ENCODE measurements around the gene TSGA10IP.
"Not testable (repeated sequence)": the region's sequence is repeated elsewhere in the genome, so short reads cannot be mapped to it uniquely, and the experiment has no call there.

TSGA10IP gene

GRCh38 chr11:65947603-65948125 lies 2.4 kb downstream of the TSGA10IP start:
- no peak for DNase-seq

- not testable (repeated sequence) for DNase-seq
Measured at GRCh38 chr11:65950711-65951110, 5.4 kb downstream of the TSGA10IP start.

DNA sequence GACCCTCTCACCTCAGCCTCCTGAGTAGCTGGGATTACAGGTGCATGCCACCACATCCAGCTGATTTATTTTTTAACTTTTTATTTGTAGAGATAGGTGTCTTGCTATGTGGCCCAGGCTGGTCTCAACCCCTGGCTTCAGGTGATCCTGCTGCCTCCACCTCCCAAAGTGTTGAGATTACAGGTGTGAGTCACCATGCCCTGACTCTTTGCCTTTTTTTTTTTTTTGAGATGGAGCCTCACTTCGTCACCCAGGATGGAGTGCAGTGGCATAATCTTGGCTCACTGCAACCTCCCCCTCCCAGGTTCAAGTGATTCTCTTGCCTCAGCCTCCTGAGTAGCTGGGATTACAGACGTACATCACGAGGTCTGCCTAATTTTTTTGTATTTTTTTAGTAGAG lies 6.4 kb downstream of the TSGA10IP start:
- not testable (repeated sequence) for DNase-seq

GRCh38 chr11:65952052-65952521 lies 6.8 kb downstream of the TSGA10IP start:
- no peak for DNase-seq

DNA sequence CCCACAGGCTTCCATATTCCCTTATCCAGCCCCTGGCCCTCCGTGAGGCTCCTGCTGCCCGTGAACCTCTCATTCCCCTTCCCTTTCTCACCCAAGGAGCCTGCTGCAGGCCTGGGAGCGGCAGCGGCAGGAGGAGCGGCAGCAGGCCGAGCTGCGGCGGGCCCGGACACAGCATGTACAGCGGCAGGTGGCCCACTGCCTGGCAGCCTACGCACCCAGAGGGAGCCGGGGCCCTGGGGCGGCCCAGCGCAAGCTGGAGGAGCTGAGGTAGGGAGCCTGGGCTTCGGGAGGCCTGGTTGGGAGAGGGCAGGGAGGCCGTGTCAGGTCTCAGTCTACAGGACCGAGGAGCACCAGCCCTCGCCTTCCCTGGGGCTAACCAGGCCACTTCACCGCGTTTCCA lies 8.2 kb downstream of the TSGA10IP start:
- no peak for DNase-seq

DNA sequence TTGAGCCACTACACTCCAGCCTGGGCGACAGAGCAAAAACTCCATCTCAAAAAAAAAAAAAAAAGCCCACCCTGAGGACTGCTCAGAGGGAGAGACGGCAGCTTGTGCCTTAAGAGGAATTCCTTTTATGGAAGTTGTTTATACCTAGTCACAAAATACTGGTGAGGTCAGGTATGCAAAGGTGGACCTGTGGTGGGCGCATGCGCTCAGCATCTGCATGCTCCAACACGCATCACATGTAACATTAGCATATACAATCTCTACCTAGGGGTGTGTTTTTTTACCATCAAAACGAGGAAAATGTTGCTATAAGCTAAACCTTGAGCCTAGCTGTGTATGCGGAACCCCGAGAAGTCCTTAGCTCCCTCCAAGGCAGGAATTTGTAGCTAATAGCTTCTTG lies 9.5 kb downstream of the TSGA10IP start:
- DNase-seq: no peak

DNA sequence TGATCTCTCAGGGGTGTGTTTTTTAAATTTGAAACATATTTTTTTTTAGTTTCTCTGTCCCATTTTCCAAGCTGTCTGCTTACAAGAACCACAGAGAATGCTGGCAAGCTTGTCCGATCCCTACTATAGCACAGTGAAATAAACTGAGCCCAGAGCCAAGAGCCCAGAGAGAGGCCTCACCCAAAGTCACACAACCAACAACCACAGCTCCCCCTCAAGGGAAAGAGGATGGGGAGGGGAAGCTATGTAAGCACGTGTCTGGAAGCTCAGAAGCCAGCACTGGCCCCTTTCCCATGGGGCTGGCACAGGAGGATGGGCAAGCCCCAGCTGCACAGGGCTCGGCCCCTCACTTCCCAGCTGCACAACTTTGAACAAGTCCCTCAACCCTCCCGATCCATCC lies 13.0 kb downstream of the TSGA10IP start:
- no peak for DNase-seq

- DNase-seq: no peak
Measured at GRCh38 chr11:65958774-65959420, 13.6 kb downstream of the TSGA10IP start.

GRCh38 chr11:65960824-65961266 lies 15.6 kb downstream of the TSGA10IP start:
- no peak for DNase-seq

DNA sequence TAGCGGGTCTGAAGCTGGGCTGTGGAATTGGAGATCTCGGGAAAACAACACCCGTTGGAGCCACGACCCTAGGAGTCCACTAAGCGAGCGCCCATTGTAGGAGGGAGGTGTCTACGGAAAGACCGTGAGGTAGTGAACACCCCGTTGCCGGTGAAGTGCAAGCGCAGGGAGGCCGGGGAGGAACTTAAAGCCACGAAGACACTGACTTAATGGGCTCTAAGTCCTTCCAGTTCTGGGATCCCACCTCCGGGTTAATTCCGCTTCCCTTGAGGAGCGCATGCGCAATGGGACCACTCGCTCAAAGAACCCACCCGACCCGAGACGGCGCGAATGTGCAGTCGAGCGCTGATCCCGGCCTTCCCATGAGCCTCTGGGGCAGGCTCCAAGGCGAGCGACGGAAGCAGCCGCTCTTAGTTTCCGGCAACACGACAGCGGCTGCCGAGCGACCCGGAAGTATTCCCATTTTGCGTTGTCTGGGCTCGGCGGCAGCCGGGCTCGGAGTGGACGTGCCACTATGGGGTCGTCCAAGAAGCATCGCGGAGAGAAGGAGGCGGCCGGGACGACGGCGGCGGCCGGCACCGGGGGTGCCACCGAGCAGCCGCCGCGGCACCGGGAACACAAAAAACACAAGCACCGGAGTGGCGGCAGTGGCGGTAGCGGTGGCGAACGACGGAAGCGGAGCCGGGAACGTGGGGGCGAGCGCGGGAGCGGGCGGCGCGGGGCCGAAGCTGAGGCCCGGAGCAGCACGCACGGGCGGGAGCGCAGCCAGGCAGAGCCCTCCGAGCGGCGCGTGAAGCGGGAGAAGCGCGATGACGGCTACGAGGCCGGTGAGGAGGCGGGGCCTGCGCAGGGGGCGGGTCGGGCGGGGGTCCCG lies 16.2 kb downstream of the TSGA10IP start, which contains the start of gene SART1:
Gene SART1, plus strand, starts transcription at position 468 of the 874 bp plus-strand sequence. Its CDS starts 47 bp downstream, at position 515.
- DNase-seq: peak; percentile 98

- no peak for DNase-seq
Measured at GRCh38 chr11:65962141-65962564, 16.9 kb downstream of the TSGA10IP start.

GRCh38 chr11:65964906-65965305 lies 19.6 kb downstream of the TSGA10IP start:
- DNase-seq: no peak

DNA sequence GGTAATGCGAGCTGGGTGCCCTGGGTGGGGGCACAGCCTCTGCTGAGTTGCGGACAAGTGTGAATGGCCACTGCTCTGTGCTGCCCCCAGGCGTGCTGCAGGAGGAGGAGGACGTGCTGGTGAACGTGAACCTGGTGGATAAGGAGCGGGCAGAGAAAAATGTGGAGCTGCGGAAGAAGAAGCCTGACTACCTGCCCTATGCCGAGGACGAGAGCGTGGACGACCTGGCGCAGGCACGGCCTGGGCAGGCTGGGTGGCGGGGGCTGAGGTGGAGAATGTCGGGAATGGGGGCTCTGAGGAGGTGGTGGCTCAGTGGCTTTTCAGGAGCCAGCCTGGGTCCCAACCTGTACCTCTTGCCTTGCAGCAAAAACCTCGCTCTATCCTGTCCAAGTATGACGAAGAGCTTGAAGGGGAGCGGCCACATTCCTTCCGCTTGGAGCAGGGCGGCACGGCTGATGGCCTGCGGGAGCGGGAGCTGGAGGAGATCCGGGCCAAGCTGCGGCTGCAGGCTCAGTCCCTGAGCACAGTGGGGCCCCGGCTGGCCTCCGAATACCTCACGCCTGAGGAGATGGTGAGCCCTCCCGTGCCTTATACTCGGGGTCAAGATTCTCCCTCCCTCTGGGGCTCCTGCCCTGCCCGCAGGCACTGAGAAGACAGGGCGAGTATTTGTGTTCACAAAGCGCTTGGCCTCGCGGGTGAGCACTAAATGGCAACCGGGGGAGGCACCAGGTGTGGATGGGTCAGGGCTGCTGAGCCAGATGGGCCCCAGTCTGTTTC lies 20.9 kb downstream of the TSGA10IP start:
- DNase-seq: no peak

- no peak for DNase-seq
Measured at GRCh38 chr11:65967329-65967934, 22.2 kb downstream of the TSGA10IP start.

DNA sequence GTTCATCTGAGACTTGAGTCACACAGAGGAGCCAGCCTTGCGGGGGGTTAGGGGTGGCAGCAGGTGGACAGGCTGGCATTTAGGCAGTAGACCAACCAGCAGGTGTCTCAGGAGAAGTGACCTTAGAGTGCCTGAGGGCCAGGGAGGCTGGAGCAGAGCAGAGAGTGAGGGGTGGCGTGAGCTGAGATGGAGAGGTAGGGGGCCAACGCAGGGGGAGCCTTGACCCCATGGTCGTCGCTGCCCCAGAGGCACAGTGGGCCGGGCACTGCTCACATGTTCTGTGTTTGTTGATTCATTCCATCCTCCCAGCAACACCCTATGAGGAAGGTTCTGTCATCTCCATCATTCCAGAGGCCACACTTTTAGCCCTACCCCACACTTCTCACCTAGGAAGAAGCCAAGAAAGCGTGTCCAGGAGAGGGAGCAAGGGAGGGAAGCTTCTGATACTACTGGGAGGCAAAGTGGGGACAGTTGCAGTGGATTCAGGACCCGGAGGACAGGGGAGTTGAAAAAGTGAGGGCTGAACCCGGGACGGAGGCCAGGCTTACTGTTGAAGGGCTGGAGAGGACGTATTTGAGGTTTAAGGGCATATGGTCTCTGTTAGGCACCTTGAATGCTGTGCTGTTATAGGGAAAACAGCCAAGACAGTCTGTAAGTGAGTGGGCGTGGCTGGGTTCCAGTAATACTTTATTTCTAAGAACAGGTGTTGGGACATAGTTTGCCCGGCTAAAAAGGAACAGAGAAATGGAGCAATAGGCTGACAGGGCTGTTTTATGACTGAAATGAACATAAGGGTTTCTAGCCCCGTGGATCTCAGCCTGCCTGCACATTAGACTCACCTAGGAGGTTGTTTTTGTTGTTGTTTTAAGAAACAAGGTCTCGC lies 23.6 kb downstream of the TSGA10IP start:
- DNase-seq: no peak

GRCh38 chr11:65972116-65972515 lies 26.8 kb downstream of the TSGA10IP start:
- DNase-seq: no peak

- no peak for DNase-seq
Measured at GRCh38 chr11:65973439-65974110, 28.3 kb downstream of the TSGA10IP start.

DNA sequence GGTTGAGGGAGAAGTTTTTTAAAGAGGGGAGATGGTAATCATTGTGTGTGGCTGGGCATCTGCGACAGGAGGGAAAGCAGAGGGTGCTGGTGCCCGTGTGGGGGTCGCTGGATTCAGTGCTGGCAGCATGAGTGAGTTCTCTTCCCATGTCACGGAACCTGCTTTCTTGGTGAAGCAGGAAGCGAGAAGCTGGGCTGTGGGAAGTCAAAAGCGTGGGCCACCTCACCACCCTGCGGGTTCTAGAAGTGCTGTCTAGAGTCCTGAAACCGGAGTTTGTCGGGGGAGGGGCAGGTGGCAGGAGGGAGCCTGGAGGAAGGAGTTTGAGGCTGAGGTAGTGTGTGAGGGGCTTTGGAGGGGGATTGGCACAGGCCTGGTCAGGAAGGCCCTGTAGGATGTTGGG lies 30.5 kb downstream of the TSGA10IP start:
- no peak for DNase-seq

DNA sequence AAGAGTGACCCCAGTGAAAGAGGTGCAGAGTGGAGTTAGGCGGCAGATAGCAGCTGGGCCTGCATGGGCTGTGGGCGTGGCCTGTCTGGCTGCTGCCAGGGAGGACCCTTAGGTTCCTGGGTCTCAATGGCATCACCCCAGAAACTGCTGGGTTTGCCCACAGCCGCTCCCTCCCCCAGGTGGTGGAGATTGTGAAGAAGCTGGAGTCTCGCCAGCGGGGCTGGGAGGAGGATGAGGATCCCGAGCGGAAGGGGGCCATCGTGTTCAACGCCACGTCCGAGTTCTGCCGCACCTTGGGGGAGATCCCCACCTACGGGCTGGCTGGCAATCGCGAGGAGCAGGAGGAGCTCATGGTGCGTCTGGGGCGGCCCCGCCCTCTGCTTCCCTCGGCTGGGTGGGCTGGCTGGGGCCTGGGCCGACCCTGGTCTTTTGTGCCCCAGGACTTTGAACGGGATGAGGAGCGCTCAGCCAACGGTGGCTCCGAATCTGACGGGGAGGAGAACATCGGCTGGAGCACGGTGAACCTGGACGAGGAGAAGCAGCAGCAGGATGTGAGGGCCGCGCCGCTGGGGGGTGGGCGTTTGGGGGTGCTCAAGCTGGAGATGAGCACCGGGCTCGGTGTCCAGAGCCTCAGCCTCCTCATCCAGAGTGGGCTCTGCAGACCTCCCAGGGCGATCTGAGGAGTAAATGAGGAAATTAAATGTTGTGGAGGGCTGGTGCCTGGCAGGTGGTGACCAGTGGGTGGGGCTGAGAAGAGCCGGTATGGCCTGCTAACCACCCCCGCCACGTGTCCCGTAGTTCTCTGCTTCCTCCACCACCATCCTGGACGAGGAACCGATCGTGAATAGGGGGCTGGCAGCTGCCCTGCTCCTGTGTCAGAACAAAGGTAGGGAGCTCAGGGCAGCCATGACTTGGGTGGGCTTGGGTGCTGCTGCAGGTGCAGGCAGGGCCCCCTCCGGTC lies 31.2 kb downstream of the TSGA10IP start:
- no peak for DNase-seq
